SW480 (cell line): ENCODE measurements around the gene MALSU1.
A peak's percentile ranks its signal among the peaks of the same experiment; 100 is the strongest.

ENCODE experiments used
- DNase-seq: peaks from one replicate; pipeline ENCODE4 v3.0.0-alpha.2; 2016; ENCODE audit warnings: low spot score

Gene MALSU1

GRCh38 chr7:23298885-23299769, at the start of gene MALSU1:
Gene MALSU1 (plus strand): TSS chr7:23299339. CDS start chr7:23299353, 14 bp downstream.
- peak; percentile 99 for DNase-seq

GRCh38 chr7:23249486-23249885, 49.7 kb upstream of the MALSU1 start:
- DNase-seq = no peak

DNA sequence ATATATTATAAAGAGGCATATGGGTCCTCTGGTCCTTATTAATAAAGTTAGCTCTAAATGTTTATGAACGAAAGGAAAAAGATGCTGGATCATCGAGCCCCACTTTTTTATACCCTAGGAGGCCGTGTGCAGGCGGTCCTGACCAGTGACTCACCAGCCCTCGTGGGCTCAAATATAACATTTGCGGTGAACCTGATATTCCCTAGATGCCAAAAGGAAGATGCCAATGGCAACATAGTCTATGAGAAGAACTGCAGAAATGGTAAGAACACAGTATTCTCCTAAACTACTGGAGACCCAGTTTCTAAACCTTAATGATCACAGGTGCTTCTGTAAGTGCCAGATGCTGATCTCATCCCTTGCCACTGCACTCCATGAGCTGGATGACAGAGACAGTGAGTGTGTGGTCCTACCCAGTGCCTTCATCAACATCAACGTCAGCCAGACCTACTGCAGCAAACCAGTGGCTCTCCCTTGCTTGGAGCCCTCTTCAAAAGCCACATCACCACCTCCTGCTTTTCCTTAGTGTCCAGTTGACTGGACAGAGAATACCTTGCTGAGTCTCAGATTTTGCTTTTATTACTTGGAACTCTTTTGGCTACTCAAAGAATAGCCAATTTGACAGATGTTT, 45.0 kb upstream of the MALSU1 start:
- peak; percentile 49 for DNase-seq

GRCh38 chr7:23256731-23257130, 42.4 kb upstream of the MALSU1 start:
- no peak for DNase-seq

GRCh38 chr7:23260371-23260770, 38.8 kb upstream of the MALSU1 start:
- no peak for DNase-seq

DNA sequence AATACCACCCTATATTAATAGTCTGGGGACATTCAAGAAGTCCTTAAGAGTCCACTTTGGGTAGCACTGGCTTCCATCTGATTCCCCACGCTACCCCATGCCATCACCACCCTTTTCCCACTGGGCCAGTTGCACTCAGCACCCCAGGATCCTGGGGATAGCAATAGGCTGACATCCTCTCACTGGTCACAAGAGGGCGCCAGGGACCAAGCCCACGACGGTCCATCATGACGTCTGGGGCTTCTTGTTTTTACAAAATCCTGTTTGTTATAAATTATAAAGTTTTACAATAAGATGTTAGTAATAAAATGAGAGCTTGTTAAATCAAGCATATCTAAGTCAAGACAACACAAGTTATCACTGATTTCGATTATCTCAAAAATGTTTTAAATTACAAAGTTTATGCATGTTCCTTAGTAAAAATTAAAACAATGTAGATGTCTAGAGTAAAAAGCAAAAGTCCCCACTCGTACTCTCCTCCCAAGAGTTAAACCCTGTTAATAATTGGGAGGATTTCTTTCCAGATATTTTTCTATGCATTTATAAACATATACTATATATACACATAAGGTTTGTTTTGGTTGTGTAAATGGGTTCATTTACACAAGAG, 37.2 kb upstream of the MALSU1 start:
- DNase-seq = peak; percentile 73

- DNase-seq = no peak
These were observed 34.2 kb upstream of the MALSU1 start for GRCh38 chr7:23264916-23265458.

- DNase-seq = no peak
These were observed 32.2 kb upstream of the MALSU1 start for GRCh38 chr7:23266918-23267317.

DNA sequence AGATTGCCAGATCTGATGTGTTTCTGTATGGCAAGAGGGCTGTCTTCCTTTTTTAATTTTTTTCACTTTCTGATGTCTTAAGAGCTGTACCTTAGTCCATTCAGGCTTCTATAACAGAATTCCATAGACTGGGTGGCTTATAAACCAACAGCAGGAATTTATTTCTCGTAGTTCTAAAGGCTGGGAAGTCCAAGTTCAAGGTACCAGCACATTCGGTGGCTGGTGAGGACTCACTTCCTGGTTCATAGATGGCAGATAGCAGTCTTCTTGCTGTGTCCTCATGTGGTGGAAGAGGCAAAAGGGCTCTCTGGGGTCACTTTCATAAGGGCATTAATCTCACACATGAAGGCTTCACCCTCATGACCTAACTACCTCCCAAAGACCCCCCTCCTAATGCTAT, 31.8 kb upstream of the MALSU1 start:
- no peak for DNase-seq

DNA sequence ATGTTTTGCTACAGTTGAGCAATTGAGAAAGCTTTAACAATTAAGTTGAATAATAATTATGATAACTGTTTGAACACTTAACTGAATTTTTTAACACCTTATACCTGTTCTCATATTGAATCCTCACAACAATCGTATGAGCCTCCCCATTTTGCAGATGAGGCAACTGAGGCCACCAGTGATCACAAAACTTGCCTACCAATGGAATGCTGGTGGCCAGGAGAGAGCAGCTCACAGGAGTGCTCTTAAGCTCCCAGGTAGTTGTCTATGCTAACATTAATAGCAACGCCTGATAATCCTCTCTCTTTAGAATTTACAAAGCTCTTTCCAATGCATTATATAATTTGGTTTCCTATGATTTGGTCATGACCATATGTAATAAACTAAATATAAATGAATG, 31.0 kb upstream of the MALSU1 start:
- DNase-seq = no peak

- no peak for DNase-seq
These were observed 30.4 kb upstream of the MALSU1 start for GRCh38 chr7:23268746-23269145.

DNA sequence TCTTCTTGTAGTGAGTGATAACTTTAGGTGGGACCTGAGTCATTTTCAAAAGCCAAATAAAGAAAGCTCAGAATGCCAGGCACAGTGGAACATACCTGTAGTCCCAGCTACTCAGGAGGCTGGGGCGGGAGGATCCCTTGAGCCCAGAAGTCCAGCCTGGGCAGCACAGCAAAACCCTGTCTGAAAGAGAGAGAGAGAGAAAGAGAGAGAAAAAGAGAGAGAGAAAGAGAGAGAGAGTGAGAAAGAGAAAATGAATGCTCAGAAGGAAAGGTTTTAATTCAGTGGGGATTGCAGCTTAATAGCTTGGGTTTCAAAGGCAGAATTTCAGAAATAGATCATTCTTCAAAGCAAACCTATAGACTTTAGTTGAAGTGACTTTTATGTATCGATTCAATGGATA, 26.9 kb upstream of the MALSU1 start:
- no peak for DNase-seq

GRCh38 chr7:23273141-23273599, 26.0 kb upstream of the MALSU1 start:
- peak; percentile 96 for DNase-seq

- no peak for DNase-seq
These were observed 23.2 kb upstream of the MALSU1 start for GRCh38 chr7:23275912-23276311.

GRCh38 chr7:23276376-23276775, 22.8 kb upstream of the MALSU1 start:
- peak; percentile 21 for DNase-seq

GRCh38 chr7:23276947-23277346, 22.2 kb upstream of the MALSU1 start:
- no peak for DNase-seq

DNA sequence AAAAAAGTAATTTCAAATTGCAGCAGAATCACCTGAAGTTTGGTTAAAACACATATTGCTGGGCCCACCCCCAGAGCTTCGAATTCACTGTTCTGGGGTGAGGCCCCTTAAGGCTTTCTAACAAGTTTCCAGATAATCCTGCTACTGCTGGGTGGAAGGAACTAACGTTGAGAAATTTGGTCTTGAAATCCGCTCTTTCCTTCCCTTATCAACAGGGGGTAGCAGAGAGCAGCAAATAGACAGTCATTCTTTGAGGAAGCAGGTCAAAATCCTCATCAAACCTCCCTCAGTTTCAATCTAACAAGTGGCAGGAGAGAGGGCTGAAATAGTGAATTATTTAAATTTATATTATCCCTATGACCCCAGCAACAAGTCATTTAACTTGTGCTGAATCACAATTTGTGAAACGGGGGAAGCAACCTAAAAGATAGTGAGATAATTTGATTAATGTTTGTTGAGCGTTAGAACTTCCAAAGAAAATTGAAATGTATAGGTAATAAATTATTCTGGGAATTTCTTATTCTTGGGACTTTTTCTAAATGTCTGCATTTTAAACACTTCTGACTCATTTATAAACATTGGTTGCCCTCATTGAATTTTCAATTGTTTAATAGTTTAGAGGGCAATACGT, 21.7 kb upstream of the MALSU1 start:
- peak; percentile 72 for DNase-seq

GRCh38 chr7:23279819-23280525, 19.2 kb upstream of the MALSU1 start:
- DNase-seq = no peak

- no peak for DNase-seq
These were observed 16.1 kb upstream of the MALSU1 start for GRCh38 chr7:23283086-23283485.

DNA sequence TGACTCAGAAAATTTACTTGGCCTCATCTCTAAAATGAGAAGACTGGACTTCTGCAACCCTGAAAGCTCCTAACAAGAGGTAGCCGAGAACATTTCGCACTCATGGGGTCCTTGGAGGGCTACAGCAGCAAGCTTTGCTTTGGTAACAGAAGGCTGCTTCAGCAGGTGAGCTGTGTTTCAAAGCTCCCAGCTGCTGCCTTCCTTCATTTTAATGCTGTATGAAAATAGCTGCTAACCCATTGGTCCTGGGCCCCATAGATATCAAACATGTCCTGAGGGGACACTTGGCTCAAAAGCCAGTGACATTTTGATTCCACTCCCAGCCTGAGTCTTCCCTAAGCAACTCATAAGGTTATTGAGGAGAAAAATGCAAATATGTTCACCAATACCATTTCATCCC, 14.3 kb upstream of the MALSU1 start:
- DNase-seq = no peak
